GM12873 (cell line): ENCODE results near the gene PDGFC.

Experiments
- CTCF ChIP-seq: IDR thresholded peaks from 2 replicates; pipeline ENCODE4 v1.5.1; 2012; ENCODE audit warnings: low read depth, mild to moderate bottlenecking, moderate library complexity, low read length, control low read depth; ENCODE audit not compliant: insufficient read depth; ENCODE audit errors: missing control alignments

The PDGFC gene

GRCh38 chr4:156974264-156974663 lies 2.7 kb upstream of the PDGFC start:
- TF ChIP-seq CTCF: no peak

GRCh38 chr4:156972379-156973015 lies 898 bp upstream of the PDGFC start:
- TF ChIP-seq CTCF: no peak

GRCh38 chr4:156971165-156971675 lies 379 bp downstream of the PDGFC start:
- no peak for TF ChIP-seq CTCF

GRCh38 chr4:156970501-156971164 lies 966 bp downstream of the PDGFC start:
- TF ChIP-seq CTCF: no peak

- no peak for TF ChIP-seq CTCF
These were observed 1.7 kb downstream of the PDGFC start for GRCh38 chr4:156969911-156970310.

- no peak for TF ChIP-seq CTCF
These were observed 2.5 kb downstream of the PDGFC start for GRCh38 chr4:156969101-156969500.

GRCh38 chr4:156968479-156968984 lies 3.1 kb downstream of the PDGFC start:
- TF ChIP-seq CTCF: peak; percentile 82
